Spleen (tissue), 11 donors: ENCODE data around the gene ALK. TPM values are rescaled to one million over a fixed set of nuclear protein-coding genes. Genes with fewer than 3 reads are reported as not detected.

Experiments
- DNase-seq: peaks from one replicate; pipeline ENCODE4 v3.0.0-alpha.2; 2020
- H3K27ac ChIP-seq, 8 donors: fragments of 200-600 bp; sonication (generic) in 7 of 8; 1 replicate in 4 of 8; 2 replicates in 4 of 8; pipeline versions ENCODE4 v1.5.0 to v1.8.0; 2016 to 2021; ENCODE audit warnings: inconsistent platforms in 4 of 8, mild to moderate bottlenecking in 4 of 8, moderate library complexity in 1 of 8
- H3K27me3 ChIP-seq, 7 donors: fragments of 200-600 bp; sonication (generic) in 6 of 7; replicated peaks in 1 of 7; 1 replicate in 4 of 7; 2 replicates in 3 of 7; pipeline versions ENCODE4 v1.5.0 to v1.8.0; 2016 to 2021; ENCODE audit warnings: inconsistent platforms in 3 of 7, mild to moderate bottlenecking in 1 of 7
- H3K36me3 ChIP-seq, 6 donors: fragments of 200-600 bp; sonication (generic) in 5 of 6; 1 replicate in 4 of 6; 2 replicates in 2 of 6; pipeline versions ENCODE4 v1.5.0 to v1.8.0; 2016 to 2021; ENCODE audit warnings: inconsistent platforms in 2 of 6
- H3K4me1 ChIP-seq, 6 donors: fragments of 200-600 bp; sonication (generic) in 5 of 6; 1 replicate in 3 of 6; 2 replicates in 3 of 6; pipeline versions ENCODE4 v1.5.0 to v1.8.0; 2016 to 2021; ENCODE audit warnings: inconsistent platforms in 3 of 6
- H3K4me3 ChIP-seq, 8 donors: fragments of 200-600 bp; sonication (generic) in 7 of 8; 1 replicate in 4 of 8; 2 replicates in 4 of 8; pipeline versions ENCODE4 v1.5.0 to v1.8.0; 2016 to 2021; ENCODE audit warnings: inconsistent platforms in 4 of 8, mild to moderate bottlenecking in 4 of 8, moderate library complexity in 2 of 8
- H3K9me3 ChIP-seq, 8 donors: fragments of 200-600 bp; sonication (generic) in 7 of 8; 1 replicate in 4 of 8; 2 replicates in 4 of 8; pipeline versions ENCODE4 v1.5.0 to v1.8.0; 2016 to 2021; ENCODE audit warnings: inconsistent platforms in 4 of 8
- POLR2A ChIP-seq, 3 donors: fragments of 450-650 bp; IDR thresholded peaks; one replicate each; pipeline ENCODE4 v1.5.1; 2017; ENCODE audit warnings: antibody characterized with exemption in 3 of 3, mild to moderate bottlenecking in 1 of 3
- POLR2AphosphoS5 ChIP-seq, 3 donors: sonication (generic); formaldehyde crosslinking; IDR thresholded peaks; one replicate each; pipeline ENCODE4 v1.5.1; 2017; ENCODE audit warnings: antibody characterized with exemption in 3 of 3
- WGBS, 5 donors: extraction: QIAGEN DNeasy Blood & Tissue Kit in 3 of 5; methylation state at CpG; one replicate each; pipeline versions ENCODE4 v1.1.5 to v1.1.7; 2013 to 2018; 5-methylcytosine and 5-hydroxymethylcytosine counted together
- intact Hi-C: fragments of 100-400 bp; cut with DNase I; formaldehyde crosslinking; loops from one replicate; pipeline ENCODE4 v1.15.0; 2023; ENCODE audit warnings: low total_unique reads
- polyA plus RNA-seq, 3 donors: library from polyadenylated mRNA; stranded (reverse); fragments of 200-250 nt; gene quantifications; one replicate each; pipeline ENCODE4 v1.2.1, GENCODE V29; 2013
- total RNA-seq, 7 donors: library from RNA; depleted of rRNA in 3 of 7; stranded (reverse); fragments of >200 nt in 3 of 7; fragmentation: NEBNext Ultra II Directional in 4 of 7; extraction: Animal tissue kit (Norgen Biotek cat#: 25700) in 4 of 7; gene quantifications; one replicate each; pipeline versions ENCODE4 v1.1.0 to v1.2.1, GENCODE V29; 2016 to 2021
- TF ChIP-seq, protein P1 (sequence below), 11 experiments: fragments of 200-600 bp in 7 of 11; fragments of 450-650 bp in 4 of 11; sonication (generic) in 4 of 11; IDR thresholded peaks in 8 of 11; conservative IDR thresholded peaks in 3 of 11; 1 replicate in 7 of 11; 2 replicates in 4 of 11; pipeline versions ENCODE4 v1.4.0 to v1.8.0; 2016 to 2021; ENCODE audit warnings: antibody characterized with exemption in 11 of 11, inconsistent platforms in 4 of 11, mild to moderate bottlenecking in 1 of 11
- donor health status: healthy with polysubstance abuse.
- donor health status: DM: no; HTN: no; CAD: no; lungs with moderate emphysema.
- donor health status: DM: no; HTN: no; CAD: no.
- donor health status: Bipolar disorder and iron deficiency.
- donor health status: healthy.
- donor health status: DM: no; HTN: no; CAD: no.
- donor health status: DM: yes; HTN: yes; CAD: no.

The ALK gene
- total and polyA plus RNA-seq, 10 donors: 0.03 to 0.28 (median 0.06) TPM; not detected in 7

DNA sequence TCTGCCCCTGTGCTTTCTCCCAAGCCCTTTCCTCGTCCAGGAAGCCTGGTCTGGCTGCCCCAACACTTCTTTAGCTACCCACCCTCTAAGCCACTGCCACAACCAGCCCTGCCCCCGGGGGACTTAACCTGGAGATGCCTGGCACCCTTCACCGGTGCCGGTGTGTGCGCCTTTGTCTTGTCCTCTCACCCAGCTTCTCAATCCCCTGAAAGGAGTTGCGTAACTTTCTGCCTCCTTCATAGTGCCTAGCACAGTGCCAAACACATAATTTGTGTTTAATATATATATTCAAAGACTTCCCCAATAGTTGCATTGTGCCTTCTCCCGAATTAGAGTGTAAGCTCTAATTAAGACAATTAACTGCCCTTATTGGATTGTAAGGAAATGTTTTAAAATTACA, 70.6 kb downstream of the ALK start:
- Histone ChIP-seq H3K36me3 (no peaks in the 10 kb centered on the region), H3K4me3 (no peak overlapping the region), H3K27me3 (peaks cover 0 to 34% (median 0%) of the 10 kb centered on the region in 7 donors), H3K4me1 (no peaks in the 10 kb centered on the region), H3K27ac (no peak overlapping the region), H3K9me3 (peaks cover 0 to 10% (median 0%) of the 10 kb centered on the region in 8 donors)
- TF ChIP-seq POLR2A (IDR thresholded peaks at IDR 0.05) (no peak), POLR2AphosphoS5 (IDR thresholded peaks at IDR 0.05) (no peak)
- TF ChIP-seq, protein P1, sequence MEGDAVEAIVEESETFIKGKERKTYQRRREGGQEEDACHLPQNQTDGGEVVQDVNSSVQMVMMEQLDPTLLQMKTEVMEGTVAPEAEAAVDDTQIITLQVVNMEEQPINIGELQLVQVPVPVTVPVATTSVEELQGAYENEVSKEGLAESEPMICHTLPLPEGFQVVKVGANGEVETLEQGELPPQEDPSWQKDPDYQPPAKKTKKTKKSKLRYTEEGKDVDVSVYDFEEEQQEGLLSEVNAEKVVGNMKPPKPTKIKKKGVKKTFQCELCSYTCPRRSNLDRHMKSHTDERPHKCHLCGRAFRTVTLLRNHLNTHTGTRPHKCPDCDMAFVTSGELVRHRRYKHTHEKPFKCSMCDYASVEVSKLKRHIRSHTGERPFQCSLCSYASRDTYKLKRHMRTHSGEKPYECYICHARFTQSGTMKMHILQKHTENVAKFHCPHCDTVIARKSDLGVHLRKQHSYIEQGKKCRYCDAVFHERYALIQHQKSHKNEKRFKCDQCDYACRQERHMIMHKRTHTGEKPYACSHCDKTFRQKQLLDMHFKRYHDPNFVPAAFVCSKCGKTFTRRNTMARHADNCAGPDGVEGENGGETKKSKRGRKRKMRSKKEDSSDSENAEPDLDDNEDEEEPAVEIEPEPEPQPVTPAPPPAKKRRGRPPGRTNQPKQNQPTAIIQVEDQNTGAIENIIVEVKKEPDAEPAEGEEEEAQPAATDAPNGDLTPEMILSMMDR (IDR thresholded peaks at IDR 0.05 in 8 of 11, conservative IDR thresholded peaks at IDR 0.05 in 3 of 11): no peak
- intact Hi-C loops: no loop called here
- 86 to 92% (median 89%) methylated on average over 7 of the region's 7 CpGs for WGBS, 5 donors
- DNase-seq: no peak

DNA sequence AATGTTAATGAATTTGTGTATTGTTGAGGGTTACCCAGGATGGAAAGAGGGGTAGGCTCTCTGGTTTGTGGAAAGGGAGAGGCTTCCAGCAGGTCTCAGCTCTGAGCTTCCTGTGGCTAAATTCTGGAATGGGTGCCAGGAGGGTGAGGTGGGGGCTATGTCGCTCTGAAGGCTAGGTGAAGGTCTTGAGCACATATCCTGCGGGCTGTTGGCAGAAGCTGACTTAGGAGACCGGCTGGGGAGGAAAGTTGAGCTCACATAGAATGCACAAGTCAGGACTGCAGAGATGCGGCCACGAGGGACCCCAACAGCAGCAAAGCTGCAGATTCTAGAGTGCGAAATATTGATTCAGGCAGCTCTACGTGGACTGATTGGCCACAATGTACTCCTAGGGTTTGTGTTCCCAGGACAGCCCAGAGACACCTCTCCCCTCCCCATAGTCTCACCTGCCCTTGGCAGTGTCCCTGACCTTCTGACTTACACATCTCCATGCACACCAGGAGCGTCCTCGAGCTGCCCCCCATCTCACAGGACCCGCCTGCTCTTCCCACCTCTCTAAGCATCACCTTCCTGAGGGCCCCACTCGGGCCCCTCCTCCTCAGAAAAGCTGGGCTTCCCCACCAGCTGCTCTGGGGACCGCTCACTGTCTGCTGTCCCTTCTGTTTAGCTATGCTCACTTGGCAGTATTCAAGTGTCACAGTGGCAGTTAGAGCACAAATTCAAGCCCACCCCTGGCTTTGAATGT, 72.6 kb downstream of the ALK start:
- H3K27ac ChIP-seq: no peak overlapping the region
- TF ChIP-seq, protein P1 (IDR thresholded peaks at IDR 0.05 in 8 of 11, conservative IDR thresholded peaks at IDR 0.05 in 3 of 11): no peak
- TF ChIP-seq POLR2A (IDR thresholded peaks at IDR 0.05): no peak
- no peak for TF ChIP-seq POLR2AphosphoS5 (IDR thresholded peaks at IDR 0.05)
- no peaks in the 10 kb centered on the region for H3K4me1 ChIP-seq
- intact Hi-C loops: no loop called here
- H3K27me3 ChIP-seq: peaks cover 0 to 34% (median 0%) of the 10 kb centered on the region in 7 donors
- no peak for DNase-seq
- no peaks in the 10 kb centered on the region for H3K36me3 ChIP-seq
- 45 to 60% (median 53%) methylated on average over 12 of the region's 12 CpGs for WGBS, 5 donors
- no peak overlapping the region for H3K4me3 ChIP-seq
- H3K9me3 ChIP-seq: peaks cover 0 to 10% (median 0%) of the 10 kb centered on the region in 8 donors

DNA sequence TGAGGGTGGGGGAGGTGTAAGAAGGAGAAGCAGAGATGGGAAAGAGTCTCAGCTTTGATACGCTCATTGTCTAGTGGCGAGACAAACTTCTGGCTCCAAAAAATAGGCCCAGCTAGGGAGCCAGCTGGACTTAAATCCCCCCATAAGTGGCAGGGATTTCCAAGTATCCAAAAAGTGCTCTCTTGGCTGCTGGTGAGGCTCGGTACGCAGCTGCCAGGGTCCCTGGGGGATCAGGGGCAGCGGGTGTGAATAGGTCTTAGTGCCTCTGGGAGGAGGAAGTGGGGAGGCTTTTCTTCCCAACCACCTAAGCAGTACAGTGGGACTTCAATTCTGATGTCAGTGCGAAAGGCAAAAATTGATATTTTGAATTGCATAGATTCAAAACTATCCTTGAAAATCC, 73.5 kb downstream of the ALK start:
- Histone ChIP-seq H3K36me3 (no peaks in the 10 kb centered on the region), H3K27me3 (peaks cover 0 to 38% (median 0%) of the 10 kb centered on the region in 7 donors), H3K27ac (no peak overlapping the region), H3K4me1 (no peaks in the 10 kb centered on the region), H3K9me3 (peaks cover 0 to 8% (median 0%) of the 10 kb centered on the region in 8 donors), H3K4me3 (no peak overlapping the region)
- TF ChIP-seq POLR2A (IDR thresholded peaks at IDR 0.05) (no peak), POLR2AphosphoS5 (IDR thresholded peaks at IDR 0.05) (no peak)
- TF ChIP-seq, protein P1 (IDR thresholded peaks at IDR 0.05 in 8 of 11, conservative IDR thresholded peaks at IDR 0.05 in 3 of 11): no peak
- intact Hi-C loops: no loop called here
- DNase-seq: no peak
- WGBS, 5 donors: 44 to 60% (median 50%) methylated on average over 6 of the region's 6 CpGs

DNA sequence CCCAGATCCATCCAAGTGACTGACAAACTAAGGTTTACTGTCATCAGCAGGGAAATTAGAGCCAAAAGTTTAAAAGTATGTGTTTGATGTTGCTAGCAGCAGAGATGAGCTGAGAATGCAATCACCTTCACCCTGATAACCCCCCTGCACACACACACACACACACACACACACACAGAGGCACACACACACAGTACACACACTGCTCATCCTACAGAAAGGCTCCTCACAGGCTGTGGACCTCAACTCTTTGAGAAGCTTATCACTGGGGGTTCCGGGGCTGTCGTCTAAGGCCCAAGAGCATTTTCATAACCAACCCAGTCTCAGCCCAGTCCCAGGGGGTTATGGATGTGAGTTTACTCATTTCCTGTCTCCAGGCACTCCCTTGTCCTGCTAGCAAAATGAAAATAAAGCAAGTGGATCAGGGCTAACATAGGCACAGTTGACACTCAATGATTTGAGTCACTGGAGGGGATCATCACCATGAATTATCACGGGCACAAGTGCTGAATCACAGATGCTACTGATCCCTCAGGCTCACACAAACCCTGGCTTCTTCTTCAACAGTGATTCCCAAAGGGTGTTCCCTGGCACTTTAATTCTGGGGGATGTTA, 76.6 kb downstream of the ALK start:
- Histone ChIP-seq H3K4me1 (no peaks in the 10 kb centered on the region), H3K36me3 (no peaks in the 10 kb centered on the region), H3K27ac (no peak overlapping the region), H3K4me3 (no peak overlapping the region), H3K9me3 (no peaks in the 10 kb centered on the region), H3K27me3 (peaks cover 0 to 45% (median 0%) of the 10 kb centered on the region in 7 donors)
- intact Hi-C loops: no loop called here
- no peak for DNase-seq
- TF ChIP-seq POLR2A (IDR thresholded peaks at IDR 0.05): no peak
- no peak for TF ChIP-seq POLR2AphosphoS5 (IDR thresholded peaks at IDR 0.05)
- 76 to 93% (median 89%) methylated on average over 3 of the region's 3 CpGs for WGBS, 5 donors
